ENCODE results near the gene ZNF566.

The ZNF566 gene

GRCh38 chr19:36528194-36528920 lies 39.0 kb upstream of the ZNF566 start, which contains the start of gene ZNF260:
Gene ZNF260 (minus strand): TSS chr19:36528271. CDS start chr19:36515238, 13,033 bp downstream.
- Histone ChIP-seq H3K9me3 (ENCODE audit: control insufficient read depth, insufficient read depth, low read depth, low read length) (peaks cover 23% of the 10 kb centered on the region), H3K36me3 (ENCODE audit: control insufficient read depth in 2 of 2, insufficient read depth in 1 of 2, low read length in 2 of 2) (peaks cover 27 to 52% of the 10 kb centered on the region in 2 experiments), H3K4me1 (ENCODE audit: control insufficient read depth, insufficient read depth, low read length) (peaks cover 8% of the 10 kb centered on the region; the same call in 1 of the 2 replicates), H3K27ac (ENCODE audit: extremely low read depth, low read depth, low read length) (peak within 1 kb of the TSS; percentile 96), H3K4me3 (ENCODE audit: low read depth, low read length) (peak within 1 kb of the TSS; percentile 91)
- ChIA-PET CTCF (interaction anchor here (0.5 to 0.7 kb wide), 2 partner anchors 117 to 182 kb away, joined by 4 to 5 read pairs; no protein-coding TSS in a partner anchor), POLR2A (interaction anchor here (0.6 to 4.9 kb wide), 31 partner anchors 11 to 1103 kb away, joined by 3 to 65 read pairs (median 3); partner anchors contain the start of genes POLR2I, TBCB, ZFP14 and ZNF146)
- TF ChIP-seq ZNF280D (tag by site-specific recombination; IDR thresholded peaks at IDR 0.05), result peak; percentile 81; the same call in 1 of the 2 replicates
- no peak for TF ChIP-seq ZNF423 (tag by site-specific recombination; IDR thresholded peaks at IDR 0.05)
- TF ChIP-seq GLI4 (tag by site-specific recombination; IDR thresholded peaks at IDR 0.05), result no peak
- TF ChIP-seq ZNF140 (tag by site-specific recombination; IDR thresholded peaks at IDR 0.05), result no peak
- TF ChIP-seq, protein P1, sequence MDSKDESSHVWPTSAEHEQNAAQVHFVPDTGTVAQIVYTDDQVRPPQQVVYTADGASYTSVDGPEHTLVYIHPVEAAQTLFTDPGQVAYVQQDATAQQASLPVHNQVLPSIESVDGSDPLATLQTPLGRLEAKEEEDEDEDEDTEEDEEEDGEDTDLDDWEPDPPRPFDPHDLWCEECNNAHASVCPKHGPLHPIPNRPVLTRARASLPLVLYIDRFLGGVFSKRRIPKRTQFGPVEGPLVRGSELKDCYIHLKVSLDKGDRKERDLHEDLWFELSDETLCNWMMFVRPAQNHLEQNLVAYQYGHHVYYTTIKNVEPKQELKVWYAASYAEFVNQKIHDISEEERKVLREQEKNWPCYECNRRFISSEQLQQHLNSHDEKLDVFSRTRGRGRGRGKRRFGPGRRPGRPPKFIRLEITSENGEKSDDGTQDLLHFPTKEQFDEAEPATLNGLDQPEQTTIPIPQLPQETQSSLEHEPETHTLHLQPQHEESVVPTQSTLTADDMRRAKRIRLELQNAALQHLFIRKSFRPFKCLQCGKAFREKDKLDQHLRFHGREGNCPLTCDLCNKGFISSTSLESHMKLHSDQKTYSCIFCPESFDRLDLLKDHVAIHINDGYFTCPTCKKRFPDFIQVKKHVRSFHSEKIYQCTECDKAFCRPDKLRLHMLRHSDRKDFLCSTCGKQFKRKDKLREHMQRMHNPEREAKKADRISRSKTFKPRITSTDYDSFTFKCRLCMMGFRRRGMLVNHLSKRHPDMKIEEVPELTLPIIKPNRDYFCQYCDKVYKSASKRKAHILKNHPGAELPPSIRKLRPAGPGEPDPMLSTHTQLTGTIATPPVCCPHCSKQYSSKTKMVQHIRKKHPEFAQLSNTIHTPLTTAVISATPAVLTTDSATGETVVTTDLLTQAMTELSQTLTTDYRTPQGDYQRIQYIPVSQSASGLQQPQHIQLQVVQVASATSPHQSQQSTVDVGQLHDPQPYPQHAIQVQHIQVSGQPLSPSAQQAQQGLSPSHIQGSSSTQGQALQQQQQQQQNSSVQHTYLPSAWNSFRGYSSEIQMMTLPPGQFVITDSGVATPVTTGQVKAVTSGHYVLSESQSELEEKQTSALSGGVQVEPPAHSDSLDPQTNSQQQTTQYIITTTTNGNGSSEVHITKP (tag by site-specific recombination; IDR thresholded peaks at IDR 0.05), result peak; percentile 94
- peak; percentile 93 for TF ChIP-seq ZBTB11 (tag by site-specific recombination; conservative IDR thresholded peaks at IDR 0.05; ENCODE audit: low read depth)
- TF ChIP-seq ZNF239 (tag by site-specific recombination; IDR thresholded peaks at IDR 0.05), result no peak
- no peak for TF ChIP-seq SETDB1 (IDR thresholded peaks at IDR 0.05; ENCODE audit: insufficient read length, low read length)
- TF ChIP-seq, protein P2, sequence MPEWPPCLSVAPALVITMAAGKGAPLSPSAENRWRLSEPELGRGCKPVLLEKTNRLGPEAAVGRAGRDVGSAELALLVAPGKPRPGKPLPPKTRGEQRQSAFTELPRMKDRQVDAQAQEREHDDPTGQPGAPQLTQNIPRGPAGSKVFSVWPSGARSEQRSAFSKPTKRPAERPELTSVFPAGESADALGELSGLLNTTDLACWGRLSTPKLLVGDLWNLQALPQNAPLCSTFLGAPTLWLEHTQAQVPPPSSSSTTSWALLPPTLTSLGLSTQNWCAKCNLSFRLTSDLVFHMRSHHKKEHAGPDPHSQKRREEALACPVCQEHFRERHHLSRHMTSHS (tag by site-specific recombination; IDR thresholded peaks at IDR 0.05), result no peak
- peak; percentile 42; the same call in 1 of the 2 replicates for TF ChIP-seq ZNF558 (tag by site-specific recombination; IDR thresholded peaks at IDR 0.05)
- no peak for TF ChIP-seq ELK4 (IDR thresholded peaks at IDR 0.05; ENCODE audit: borderline replicate concordance, low read depth, low read length)
- TF ChIP-seq RBAK (tag by site-specific recombination; IDR thresholded peaks at IDR 0.05), result no peak
- peak; percentile 88 for TF ChIP-seq ZBTB7A (tag by site-specific recombination; IDR thresholded peaks at IDR 0.05; ENCODE audit: low read depth)
- no peak for TF ChIP-seq ZNF391 (tag by site-specific recombination; IDR thresholded peaks at IDR 0.05; ENCODE audit: borderline replicate concordance, low read depth)
- no peak for TF ChIP-seq ZNF155 (tag by site-specific recombination; IDR thresholded peaks at IDR 0.05)
- peak; percentile 94 for TF ChIP-seq ZBTB48 (tag by site-specific recombination; IDR thresholded peaks at IDR 0.05)
- TF ChIP-seq YY2 (tag by site-specific recombination; IDR thresholded peaks at IDR 0.05), result peak; percentile 92
- no peak for TF ChIP-seq ZSCAN16 (tag by site-specific recombination; IDR thresholded peaks at IDR 0.05)
- TF ChIP-seq ZNF548 (tag by site-specific recombination; IDR thresholded peaks at IDR 0.05), result no peak
- TF ChIP-seq ATF2 (tag by site-specific recombination; IDR thresholded peaks at IDR 0.05; ENCODE audit: low read depth), result no peak
- 0 out of 2 replicates have a peak, but pooled peaks have one; percentile 60 for TF ChIP-seq ZNF10 (tag by site-specific recombination; IDR thresholded peaks at IDR 0.05)
- TF ChIP-seq HOXD13 (CRISPR knock-in tag; IDR thresholded peaks at IDR 0.05; ENCODE audit: borderline replicate concordance), result no peak
- peak; percentile 99 for TF ChIP-seq ZBTB17 (tag by site-specific recombination; IDR thresholded peaks at IDR 0.05)
